Measurements from ENCODE around the gene KIF13A.
"Not testable (repeated sequence)": the region's sequence is repeated elsewhere in the genome, so short reads cannot be mapped to it uniquely, and the experiment has no call there.

Gene KIF13A

DNA sequence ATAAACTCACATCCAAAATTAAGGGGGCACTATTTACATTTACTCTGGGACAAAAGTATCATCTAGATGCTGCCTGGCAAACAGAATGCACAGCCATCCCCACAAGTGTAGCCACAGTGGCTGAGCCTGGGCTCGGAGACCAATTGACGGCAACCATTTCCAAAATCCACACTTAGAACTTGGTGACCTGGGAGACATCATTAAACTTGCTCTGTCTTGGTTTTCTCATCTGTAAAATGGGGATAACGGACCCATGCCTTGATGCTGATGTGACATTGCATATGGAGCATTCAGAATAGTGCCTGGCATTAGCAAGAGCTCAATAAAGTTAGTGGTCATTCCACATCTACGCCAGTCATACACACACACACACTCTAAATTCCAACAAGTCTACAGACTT, 140.7 kb downstream of the KIF13A start:
- no peak for DNase-seq (ENCODE audit: low spot score)

DNA sequence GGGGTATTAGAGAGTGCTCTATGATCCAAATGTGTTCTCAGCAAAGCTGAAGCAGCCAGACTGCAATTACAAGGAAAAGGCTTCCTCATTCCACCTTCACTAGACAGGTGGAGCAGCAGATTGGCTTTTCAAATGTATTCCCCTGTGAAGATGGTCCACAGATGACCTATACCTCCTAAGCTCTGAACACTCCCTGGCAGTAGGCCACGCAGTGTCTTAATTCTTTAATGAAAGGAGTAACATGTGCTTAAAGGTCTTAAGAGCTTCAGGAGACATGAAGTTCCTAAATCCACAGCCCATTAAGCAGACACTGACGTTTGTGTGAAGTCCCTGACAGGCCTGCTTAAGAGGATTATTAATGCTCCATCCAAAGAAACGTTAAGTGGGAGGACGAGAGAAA, 141.8 kb downstream of the KIF13A start:
- no peak for DNase-seq (ENCODE audit: low spot score)

DNA sequence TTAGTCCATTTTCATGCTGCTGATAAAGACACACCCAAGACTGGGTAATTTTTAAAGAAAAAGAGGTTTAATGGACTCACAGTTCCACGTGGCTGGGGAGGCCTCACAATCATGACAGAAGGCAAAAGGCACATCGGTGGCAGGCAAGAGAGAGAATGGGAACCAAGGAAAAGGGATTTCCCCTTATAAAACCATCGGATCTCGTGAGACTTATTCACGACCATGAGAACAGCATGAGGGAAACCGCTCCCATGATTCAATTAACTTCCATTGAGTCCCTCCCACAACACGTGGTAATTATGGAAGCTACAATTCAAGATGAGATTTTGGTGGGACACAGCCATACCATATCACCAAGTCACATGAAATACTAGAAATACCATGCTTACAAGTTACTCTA, 142.5 kb downstream of the KIF13A start:
- DNase-seq (ENCODE audit: low spot score), result not testable (repeated sequence)

DNA sequence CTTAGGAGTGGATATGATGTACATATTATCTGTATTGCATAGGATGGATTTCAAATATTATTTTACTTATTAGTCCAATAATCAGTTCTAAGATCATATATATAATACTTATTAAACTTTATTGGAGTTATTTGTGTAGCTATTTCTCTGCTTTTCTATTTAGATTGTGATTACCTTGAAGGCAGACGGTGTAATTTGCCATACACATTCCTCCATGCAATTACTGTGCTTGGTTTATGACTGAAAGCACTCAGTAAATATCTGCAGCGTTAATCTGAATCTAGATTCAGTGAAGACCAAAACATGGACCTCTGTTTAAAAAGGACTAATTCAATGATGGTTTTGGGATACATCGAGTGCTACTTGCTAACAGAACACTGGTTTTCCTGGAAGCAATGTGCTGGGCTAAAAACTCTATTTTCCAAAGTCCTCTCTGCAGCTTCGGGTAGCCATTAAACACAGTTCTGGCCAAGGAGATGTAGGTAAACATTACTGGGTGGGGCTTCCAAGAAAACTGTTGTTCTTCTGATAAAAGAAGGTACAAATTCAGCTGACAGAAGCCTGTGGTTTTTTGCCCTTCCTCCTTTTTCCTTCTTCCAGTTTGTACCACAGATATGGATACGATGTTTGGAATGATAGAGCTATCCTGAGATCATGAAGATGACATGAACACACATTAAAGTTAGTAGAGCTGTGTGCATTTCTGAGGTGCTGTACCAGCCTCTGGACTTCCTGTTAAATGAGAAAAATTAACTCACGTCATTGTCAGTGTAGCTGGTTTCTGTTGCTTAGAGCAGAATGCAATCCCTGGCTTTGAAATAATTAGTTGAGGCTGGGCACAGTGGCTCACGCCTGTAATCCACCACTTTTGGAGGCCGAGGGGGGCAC, 144.3 kb downstream of the KIF13A start:
- no peak for DNase-seq (ENCODE audit: low spot score)

DNA sequence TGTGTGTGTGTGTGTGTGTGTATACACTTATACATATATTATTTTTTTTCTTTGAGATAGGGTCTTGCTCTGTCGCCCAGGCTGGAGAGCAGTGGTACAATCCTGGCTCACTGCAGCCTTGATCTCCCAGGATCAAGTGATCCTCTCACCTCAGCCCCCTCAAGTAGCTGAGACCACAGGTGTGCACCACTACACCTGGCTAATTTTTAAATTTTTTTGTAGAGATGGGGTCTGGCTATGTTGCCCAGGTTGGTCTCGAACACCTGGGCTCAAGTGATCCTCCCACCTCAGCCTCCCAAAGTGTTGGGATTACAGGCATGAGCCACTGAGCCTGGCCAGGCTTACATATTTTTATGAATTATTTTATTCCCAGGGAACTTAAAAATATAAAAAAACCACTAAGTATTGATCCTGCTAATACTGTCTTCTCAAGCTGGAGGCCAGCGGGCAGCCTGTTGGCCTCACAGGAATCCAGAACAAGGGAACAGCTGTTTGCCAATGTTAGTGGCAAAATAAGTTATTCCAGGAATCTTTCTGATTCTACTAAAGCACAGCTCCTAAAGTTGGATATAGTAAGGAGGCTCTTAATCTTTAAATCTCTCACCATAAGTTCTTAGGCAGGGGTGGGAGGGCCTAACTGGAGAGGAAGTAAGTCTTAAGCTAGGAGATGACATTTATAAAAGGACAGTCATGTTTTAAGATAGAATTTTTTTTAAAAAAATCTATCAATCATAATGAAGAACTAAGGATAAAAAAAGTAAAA, 145.2 kb downstream of the KIF13A start:
- no peak for DNase-seq (ENCODE audit: low spot score)

DNA sequence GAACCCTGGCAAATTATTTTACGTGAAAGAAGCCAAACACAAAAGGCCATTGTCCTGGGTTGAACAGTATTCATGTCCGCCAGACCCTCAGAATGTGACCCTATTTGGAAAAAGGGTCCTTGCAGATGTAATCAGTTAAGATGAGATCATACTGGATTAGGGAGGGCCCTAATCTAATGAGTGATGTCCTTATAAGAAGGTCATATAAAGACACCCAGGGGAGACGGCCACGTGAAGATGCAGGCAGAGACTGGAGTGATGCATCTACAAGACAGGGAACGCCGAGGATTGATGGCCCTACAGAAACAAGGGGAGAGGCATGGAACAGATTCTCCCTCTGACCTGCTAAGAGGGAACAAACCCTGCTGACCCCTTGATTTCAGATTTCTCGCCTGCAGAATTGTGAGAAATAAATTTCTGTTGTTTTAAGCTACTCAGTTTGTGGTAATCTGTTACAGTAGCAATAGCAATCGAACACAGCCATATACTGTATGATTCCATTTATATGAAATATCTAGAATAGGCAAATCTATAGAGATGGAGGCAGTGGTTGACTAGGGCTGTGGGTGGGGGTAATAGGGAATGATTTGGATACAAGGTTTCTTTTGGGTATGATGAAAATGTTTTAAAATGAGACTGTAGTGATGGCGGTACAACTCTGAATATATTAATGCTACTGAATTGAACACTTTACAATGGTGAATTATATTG, 147.8 kb downstream of the KIF13A start:
- DNase-seq (ENCODE audit: low spot score), result no peak

DNA sequence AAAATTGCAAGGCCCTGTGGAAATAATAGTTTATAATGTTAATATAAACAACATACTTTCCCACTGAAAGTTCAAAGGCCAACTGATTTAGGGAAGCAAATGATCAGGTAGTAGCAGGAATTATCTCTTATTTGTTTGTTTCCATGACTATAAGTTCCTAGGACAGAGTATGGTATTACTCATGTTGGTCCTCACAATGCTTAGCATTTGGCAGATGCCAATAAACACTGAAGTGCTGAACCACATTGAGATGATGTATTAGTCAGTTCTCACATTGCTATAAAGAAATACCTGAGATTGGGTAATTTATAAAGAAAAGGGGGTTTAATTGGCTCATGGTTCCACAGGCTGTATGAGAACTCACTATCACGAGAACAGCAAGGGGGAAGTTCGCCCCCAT, 151.1 kb downstream of the KIF13A start:
- DNase-seq (ENCODE audit: low spot score), result no peak

DNA sequence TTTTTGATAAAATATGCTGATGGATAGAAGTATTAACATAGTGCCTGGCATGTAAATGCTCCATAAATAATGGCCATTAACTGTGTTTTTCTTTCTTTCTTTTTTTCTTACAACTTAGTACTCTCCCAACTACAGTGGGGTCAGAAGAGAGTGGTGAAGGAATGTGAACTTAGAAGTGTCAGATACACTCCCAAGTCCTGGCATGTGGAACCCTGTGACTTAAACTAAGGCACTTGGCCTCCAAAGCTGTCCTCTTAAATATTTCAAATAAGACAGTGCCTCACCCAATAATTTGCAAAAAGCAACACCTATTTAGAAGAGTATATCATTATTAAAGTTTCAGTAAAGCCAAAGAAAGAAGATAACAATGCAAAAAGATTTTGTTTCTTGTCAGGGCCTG, 151.7 kb downstream of the KIF13A start:
- DNase-seq (ENCODE audit: low spot score), result no peak

DNA sequence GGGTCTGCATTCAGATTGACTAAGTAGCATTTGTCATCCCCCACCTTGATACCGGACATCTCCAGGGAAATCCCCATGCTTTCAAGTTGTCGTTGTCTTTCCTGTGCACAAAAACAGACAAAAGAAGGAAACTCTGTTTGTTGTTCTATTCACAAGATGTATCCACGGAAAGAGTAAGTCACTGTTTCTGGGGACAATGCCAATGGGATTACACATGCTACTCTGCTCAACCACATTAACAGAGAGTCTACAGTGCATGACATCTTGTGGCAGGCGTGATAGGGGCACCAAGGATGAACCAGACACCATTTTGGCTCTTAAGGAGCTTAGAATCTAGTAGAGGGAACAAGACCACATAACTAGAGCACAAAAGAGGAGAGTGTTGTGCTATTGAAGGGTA, 156.3 kb downstream of the KIF13A start:
- peak; percentile 62 for DNase-seq (ENCODE audit: low spot score)

DNA sequence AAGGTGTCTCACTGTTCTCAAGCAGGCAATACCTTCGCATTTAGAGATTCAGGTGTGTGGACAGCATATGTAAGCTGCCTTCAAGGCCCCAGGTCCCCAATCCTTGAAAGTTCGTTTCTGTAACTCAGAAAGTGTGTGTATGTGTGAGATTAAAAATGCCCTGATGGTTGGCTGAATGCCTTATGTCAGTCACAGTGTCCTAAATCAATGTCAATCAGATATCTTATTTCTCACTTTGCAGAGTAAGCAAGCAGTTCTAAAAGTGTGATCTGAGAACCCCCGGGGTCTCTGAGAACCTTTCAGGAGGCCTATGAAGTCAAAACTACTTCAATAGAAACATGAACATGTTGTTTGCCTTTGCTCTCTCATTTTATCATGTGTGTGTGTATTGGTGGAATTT, 157.5 kb downstream of the KIF13A start:
- no peak for DNase-seq (ENCODE audit: low spot score)

DNA sequence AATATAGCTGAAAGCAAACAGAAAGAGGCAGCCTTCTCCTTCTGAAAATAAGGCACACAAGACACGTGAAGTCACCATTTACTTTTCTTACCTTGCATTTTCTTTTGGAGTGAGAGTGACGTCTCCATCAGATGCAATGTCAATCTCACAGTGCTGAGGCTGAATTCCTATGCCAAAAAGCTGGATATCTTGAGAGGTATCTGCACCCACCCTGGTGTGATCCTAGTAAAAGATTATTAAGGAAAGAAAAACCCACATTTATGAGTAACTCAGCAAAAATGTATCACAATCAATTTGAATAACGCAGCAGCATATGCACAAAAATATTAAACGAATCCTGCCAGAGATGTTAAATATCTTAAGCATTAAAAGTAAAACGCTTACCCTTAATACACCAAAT, 159.3 kb downstream of the KIF13A start:
- no peak for DNase-seq (ENCODE audit: low spot score)

DNA sequence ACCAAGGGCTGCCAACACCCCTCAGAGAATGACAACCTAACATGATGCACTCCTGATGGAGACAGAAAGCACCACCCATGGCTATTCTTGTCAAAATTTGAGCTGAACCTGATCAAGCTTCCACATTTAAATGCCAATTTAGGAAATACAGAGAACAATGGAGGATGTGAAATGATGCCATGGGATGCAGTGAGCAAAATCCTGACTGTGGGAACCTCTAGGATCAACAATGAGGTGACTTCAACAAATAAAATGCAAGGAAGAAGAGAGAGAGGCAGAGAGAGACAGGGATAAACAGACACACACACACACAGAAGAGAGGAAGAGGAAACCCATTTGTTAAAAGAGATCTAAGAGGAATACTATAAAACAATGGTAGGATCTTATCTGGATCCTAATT, 161.1 kb downstream of the KIF13A start:
- no peak for DNase-seq (ENCODE audit: low spot score)

DNA sequence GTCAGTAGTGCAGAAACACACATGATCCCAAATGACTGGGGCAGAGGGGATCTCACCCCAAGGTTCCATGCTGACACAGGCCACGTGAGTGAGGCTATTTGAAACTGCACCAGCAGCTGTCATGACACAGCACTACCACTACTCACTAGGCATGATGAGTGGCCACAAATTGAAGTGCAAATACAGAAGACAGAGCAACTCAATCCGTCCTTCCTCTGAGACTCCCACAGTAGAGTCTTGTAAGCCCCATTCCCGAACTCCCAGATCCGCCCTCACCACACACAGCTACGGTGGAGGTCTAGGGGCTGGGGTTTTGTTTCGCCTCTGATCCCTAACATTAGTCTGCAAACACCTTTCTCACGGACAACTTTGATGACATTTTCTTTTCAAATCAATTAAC, 167.4 kb downstream of the KIF13A start:
- peak; percentile 39 for DNase-seq (ENCODE audit: low spot score)

DNA sequence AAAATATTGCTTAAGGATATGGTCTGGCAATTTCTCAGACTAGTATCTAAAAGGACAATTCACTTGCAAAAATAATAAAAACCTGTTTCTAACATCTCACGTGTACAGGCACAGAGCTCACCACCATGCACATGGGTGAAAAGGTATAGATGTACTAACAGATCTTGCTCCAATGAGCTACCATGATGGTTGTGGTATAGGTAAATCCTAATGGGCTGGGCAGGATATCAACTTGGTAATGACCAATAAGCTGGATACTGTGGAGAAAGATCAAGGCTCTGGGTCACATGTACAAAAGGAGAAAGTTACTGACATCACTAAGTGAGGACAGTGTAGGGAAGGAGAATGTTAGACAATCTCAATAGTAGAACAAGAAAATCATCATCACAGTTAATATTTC, 169.7 kb downstream of the KIF13A start:
- no peak for DNase-seq (ENCODE audit: low spot score)

DNA sequence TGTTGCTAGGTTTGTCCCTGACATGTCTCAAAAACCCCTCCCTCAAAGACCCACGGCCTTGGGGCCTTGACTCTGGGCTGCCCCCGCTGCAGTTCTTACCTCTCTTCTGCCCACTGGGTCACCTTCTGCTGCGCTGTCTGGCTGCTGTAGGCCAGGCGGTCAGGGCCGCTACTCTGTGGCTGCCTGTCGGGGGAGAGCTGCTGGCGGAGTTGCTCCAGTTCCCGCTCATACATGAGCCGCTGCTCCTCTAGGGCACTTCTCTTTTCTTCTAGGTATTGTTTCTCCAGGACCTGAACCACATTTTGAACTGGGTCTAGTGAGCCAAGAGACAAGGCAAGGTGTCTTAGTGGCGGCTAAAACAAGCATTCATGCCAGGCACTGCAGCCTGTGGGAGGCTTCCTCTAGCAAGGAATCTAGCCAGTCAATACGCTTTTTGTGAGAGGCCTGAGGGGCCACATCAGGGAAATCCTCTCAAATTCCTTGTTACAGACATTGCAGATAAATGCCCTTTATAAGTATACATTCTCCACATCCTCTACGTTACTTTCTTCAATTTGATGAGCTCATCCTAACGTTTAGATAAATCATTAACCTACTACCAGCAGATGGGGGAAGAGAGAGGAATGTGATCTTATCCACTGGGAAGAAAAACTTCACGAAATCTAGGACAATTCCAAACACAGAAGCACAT, 170.4 kb downstream of the KIF13A start:
- DNase-seq (ENCODE audit: low spot score), result no peak

DNA sequence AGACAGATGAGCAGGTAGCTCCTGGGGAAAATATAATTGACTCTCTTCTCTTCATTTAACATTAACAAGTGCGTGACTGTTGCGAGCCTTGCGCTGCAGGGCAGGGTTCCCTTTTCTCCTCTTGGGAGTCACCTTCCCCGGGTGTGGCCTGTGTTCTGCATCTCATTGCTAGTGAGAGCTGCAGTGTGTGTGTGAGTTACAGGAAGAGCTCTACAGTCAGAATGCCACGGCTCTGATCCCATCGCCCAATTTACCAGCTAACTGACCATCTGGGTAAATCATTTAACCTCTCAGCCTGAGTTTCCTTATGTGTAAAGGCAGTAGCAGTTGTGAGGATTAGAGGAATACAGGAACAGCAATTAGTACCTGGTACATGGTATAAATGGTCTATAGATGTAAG, 173.9 kb downstream of the KIF13A start:
- DNase-seq (ENCODE audit: low spot score), result no peak

DNA sequence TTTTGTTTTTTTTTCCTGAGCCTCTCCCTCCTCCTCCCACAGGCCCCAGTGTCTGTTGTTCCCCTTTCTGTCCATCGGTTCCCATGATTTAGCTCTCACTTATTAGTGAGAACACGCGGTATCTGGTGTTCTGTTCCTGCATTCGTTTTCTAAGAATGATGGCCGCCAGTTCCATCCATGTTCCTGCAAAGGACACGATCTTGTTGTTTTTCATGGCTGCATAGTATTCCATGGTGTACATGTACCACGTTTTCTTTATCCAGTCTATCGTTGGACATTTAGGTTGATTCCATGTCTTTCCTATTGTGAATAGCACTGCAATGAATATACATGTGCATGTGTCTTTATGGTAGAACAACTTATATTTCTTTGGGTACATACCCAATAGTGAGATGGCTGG, 175.1 kb downstream of the KIF13A start:
- DNase-seq (ENCODE audit: low spot score), result no peak

DNA sequence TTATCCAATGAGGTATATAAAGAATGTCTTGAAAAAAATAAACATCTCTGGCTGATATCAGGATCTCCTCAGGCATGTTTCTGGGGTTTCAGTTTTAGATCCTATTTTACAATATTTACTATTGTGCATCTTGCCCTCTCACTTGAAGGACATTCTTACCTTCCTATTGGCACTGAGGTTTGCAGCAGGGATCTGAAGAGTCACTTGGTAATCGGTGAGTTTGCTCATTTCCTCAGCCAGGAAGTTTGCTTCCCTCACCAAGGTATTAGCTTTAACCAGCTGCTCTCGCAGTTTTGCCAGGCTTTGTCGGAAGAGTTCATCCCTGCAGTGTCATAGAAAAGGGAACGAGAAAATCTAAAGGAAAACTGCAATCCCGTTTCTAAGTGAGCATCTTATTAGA, 178.8 kb downstream of the KIF13A start:
- no peak for DNase-seq (ENCODE audit: low spot score)

DNA sequence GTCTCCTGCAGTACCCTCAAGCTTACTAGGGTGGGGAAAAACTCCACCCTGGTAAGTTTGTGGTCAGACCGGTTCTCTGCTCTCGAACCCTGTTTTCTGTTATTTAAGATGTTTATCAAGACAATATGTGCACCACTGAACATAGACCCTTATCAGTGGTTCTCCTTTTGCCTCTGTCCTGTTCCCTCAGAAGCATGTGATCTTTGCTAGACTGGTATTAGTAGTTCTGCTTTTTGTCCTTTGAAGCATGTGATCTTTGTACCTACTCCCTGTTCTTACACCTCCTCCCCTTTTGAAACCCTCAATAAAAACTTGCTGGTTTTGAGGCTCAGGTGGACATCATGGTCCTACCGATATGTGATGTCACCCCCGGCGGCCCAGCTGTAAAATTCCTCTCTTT, 180.0 kb downstream of the KIF13A start:
- DNase-seq (ENCODE audit: low spot score), result not testable (repeated sequence)

DNA sequence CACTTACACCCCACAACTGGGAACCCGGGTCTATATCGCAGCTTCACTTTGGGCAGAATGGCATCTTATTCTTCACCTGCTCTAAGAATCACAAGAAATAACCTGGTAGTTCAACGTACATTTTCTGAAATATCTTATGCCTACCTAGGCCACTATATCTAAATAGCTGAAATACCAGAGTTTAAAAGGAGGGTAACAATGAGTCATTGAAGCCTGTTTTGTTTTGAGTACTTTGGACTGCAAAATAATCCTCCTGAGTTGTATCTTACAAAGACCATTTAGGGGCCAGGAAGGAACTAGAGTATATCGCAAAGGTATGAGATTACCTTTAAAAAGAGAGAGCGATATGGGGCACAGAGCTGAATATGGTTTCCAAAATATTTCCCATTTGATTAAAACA, 184.0 kb downstream of the KIF13A start:
- DNase-seq (ENCODE audit: low spot score), result no peak

DNA sequence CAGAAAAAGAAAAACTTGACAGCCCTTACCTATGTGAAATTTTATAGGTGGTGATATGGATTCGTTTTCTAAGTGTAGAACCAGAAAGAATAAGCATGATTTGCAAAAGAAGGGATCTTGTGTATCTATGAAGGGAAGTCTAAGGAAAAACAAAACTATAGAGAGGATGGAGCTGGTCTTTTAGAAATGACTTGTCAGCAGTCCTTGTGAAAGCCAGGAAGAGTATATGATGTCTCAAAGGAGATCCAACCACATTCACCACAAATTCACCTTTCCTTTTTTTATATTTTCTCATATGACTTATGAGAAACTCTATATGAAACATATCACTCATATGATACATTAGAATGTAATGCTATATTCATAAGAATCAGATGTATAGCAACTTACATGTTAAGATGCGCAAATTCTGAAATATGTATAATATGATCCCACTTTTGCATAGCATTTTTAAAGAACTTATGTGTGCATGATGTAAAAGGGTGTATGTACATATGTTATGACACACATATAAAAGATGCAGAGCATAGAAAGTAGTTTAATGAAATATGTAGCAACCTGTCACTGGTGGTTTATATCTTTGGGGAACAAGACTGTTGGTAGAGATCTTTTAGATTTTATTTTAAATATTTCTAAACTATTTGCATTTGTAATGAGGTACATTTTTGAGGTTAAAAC, 188.8 kb downstream of the KIF13A start:
- DNase-seq (ENCODE audit: low spot score), result no peak

DNA sequence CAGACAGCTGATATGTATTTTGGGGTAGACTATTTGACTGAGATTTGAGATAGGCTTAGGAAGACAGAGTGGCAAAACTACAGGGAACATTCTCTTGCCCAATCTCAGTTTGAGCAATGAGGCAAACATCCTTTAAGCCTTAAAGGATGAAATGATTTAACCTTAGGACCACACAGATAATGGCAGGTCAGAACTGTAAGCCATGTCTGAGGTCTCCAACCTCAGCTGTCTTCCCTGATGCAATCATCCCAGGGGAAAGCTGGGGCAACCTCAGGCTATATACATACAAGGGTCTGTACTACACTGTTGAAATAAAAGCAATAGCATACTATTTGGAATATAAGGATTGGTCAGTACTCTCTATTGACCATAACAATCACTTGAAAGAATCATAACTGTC, 196.9 kb downstream of the KIF13A start:
- no peak for DNase-seq (ENCODE audit: low spot score)
